Keratinocyte (primary cell): ENCODE measurements around the gene SKIC2. TPM values are rescaled to one million over a fixed set of nuclear protein-coding genes. Genes with fewer than 3 reads are reported as not detected.
"Not testable (repeated sequence)": the region's sequence is repeated elsewhere in the genome, so short reads cannot be mapped to it uniquely, and the experiment has no call there.

Experiments used
- DNase-seq: peaks from one replicate; pipeline ENCODE4 v3.0.0-alpha.2; 2011; ENCODE audit warnings: low read depth, missing footprints, low spot score
- FAIRE-seq: peaks from 2 replicates; lab custom pipeline; 2011; peaks lifted over from hg19 to GRCh38; lab: Jason Lieb, UNC
- H2AFZ ChIP-seq: 2 replicates; pipeline ENCODE4 v1.6.0; 2012; ENCODE audit warnings: low read length, control low read depth, inconsistent platforms; ENCODE audit not compliant: control insufficient read depth
- H3K27ac ChIP-seq: 2 replicates; pipeline ENCODE4 v1.5.1; 2011; ENCODE audit warnings: low read length; ENCODE audit not compliant: control insufficient read depth, insufficient read depth
- H3K27me3 ChIP-seq: 3 replicates; pipeline ENCODE4 v1.6.0; 2011; ENCODE audit warnings: low read length; ENCODE audit not compliant: control insufficient read depth, insufficient read depth; ENCODE audit errors: extremely low read depth
- H3K36me3 ChIP-seq, 2 experiments: 2 replicates in 1 of 2; 3 replicates in 1 of 2; pipeline ENCODE4 v1.5.1; 2011; ENCODE audit warnings: low read length in 2 of 2, mild to moderate bottlenecking in 1 of 2; ENCODE audit not compliant: control insufficient read depth in 2 of 2, insufficient read depth in 2 of 2; ENCODE audit errors: extremely low read depth in 1 of 2
- H3K4me1 ChIP-seq: 3 replicates; pipeline ENCODE4 v1.5.1; 2011; ENCODE audit warnings: low read length; ENCODE audit not compliant: control insufficient read depth, insufficient read depth; ENCODE audit errors: extremely low read depth
- H3K4me2 ChIP-seq: 3 replicates; pipeline ENCODE4 v1.6.0; 2011; ENCODE audit warnings: low read depth, low read length; ENCODE audit not compliant: control insufficient read depth, insufficient read depth; ENCODE audit errors: extremely low read depth
- H3K4me3 ChIP-seq, 3 experiments: fragments of 200-600 bp in 1 of 3; sonication (generic) in 1 of 3; 2 replicates in 2 of 3; 3 replicates in 1 of 3; pipeline ENCODE4 v1.5.1; 2011 to 2016; ENCODE audit warnings: low read length in 3 of 3, mild to moderate bottlenecking in 3 of 3, control low read depth in 2 of 3, inconsistent platforms in 1 of 3, low read depth in 1 of 3, mixed read lengths in 1 of 3, mixed run types in 1 of 3, moderate library complexity in 1 of 3; ENCODE audit not compliant: control insufficient read depth in 2 of 3, insufficient read depth in 2 of 3; ENCODE audit errors: extremely low read depth in 1 of 3
- H3K79me2 ChIP-seq: 2 replicates; pipeline ENCODE4 v1.6.0; 2012; ENCODE audit warnings: low read length; ENCODE audit not compliant: control insufficient read depth, insufficient read depth
- H3K9ac ChIP-seq: 3 replicates; pipeline ENCODE4 v1.6.0; 2011; ENCODE audit warnings: low read length; ENCODE audit not compliant: control insufficient read depth, insufficient read depth; ENCODE audit errors: extremely low read depth
- H3K9me1 ChIP-seq: 3 replicates; pipeline ENCODE4 v1.6.0; 2011; ENCODE audit warnings: low read length; ENCODE audit not compliant: control insufficient read depth, insufficient read depth; ENCODE audit errors: extremely low read depth
- H3K9me3 ChIP-seq: 2 replicates; pipeline ENCODE4 v1.5.1; 2012; ENCODE audit warnings: low read depth, low read length; ENCODE audit not compliant: control insufficient read depth
- H4K20me1 ChIP-seq: 3 replicates; pipeline ENCODE4 v1.6.0; 2011; ENCODE audit warnings: low read length; ENCODE audit not compliant: control insufficient read depth, insufficient read depth; ENCODE audit errors: extremely low read depth
- dilution Hi-C: fragments of 300-500 bp; cut with MboI; formaldehyde crosslinking; loops from one replicate; pipeline ENCODE4 v1.7.0; 2020; ENCODE audit warnings: low sequenced_read_pairs; ENCODE audit not compliant: extremely low pct_ligation_motif_present
- polyA plus RNA-seq, 5 experiments: library from polyadenylated mRNA; depleted of rRNA in 3 of 5; stranded (reverse) in 3 of 5; stranded (forward) in 1 of 5; unstranded in 1 of 5; fragments of >200 nt; gene quantifications; 1 replicate in 1 of 5; 2 replicates in 3 of 5; 3 replicates in 1 of 5; pipeline versions ENCODE4 v1.2.1 to v1.2.3, GENCODE V29; 2011 to 2012; ENCODE audit warnings: missing spikeins in 2 of 5, low read depth in 1 of 5, low replicate concordance in 1 of 5

The SKIC2 gene
- polyA plus RNA-seq, 1 donor (not counting 4 experiments of a cell fraction or from before 2014, with no cell fraction given), result 24.5 TPM

- H2AFZ ChIP-seq, H3K27ac ChIP-seq, dilution Hi-C loops, H4K20me1 ChIP-seq, H3K36me3 ChIP-seq, H3K27me3 ChIP-seq, H3K4me3 ChIP-seq, H3K9ac ChIP-seq, H3K9me3 ChIP-seq, H3K9me1 ChIP-seq, H3K79me2 ChIP-seq, H3K4me2 ChIP-seq, H3K4me1 ChIP-seq, DNase-seq, FAIRE-seq: not testable (repeated sequence)
Observed at GRCh38 chr6:31989363-31989762, 30.4 kb downstream of the SKIC2 start.

GRCh38 chr6:31994421-31994820 is 35.4 kb downstream of the SKIC2 start:
- H3K4me1 ChIP-seq, H3K79me2 ChIP-seq, H3K4me3 ChIP-seq, FAIRE-seq, H2AFZ ChIP-seq, DNase-seq, H3K4me2 ChIP-seq, H3K9me1 ChIP-seq, dilution Hi-C loops, H3K36me3 ChIP-seq, H3K27me3 ChIP-seq, H3K9me3 ChIP-seq, H3K9ac ChIP-seq, H3K27ac ChIP-seq, H4K20me1 ChIP-seq: not testable (repeated sequence)

- H3K9me3 ChIP-seq, H3K27me3 ChIP-seq, H3K4me3 ChIP-seq, H3K4me1 ChIP-seq, H3K4me2 ChIP-seq, dilution Hi-C loops, FAIRE-seq, H3K27ac ChIP-seq, H3K9me1 ChIP-seq, H3K36me3 ChIP-seq, H2AFZ ChIP-seq, H3K9ac ChIP-seq, H4K20me1 ChIP-seq, DNase-seq, H3K79me2 ChIP-seq: not testable (repeated sequence)
Observed at GRCh38 chr6:31996385-31996784, 37.4 kb downstream of the SKIC2 start.

GRCh38 chr6:32002546-32003268 is 43.7 kb downstream of the SKIC2 start:
- H3K9me3 ChIP-seq, dilution Hi-C loops, H3K36me3 ChIP-seq, H2AFZ ChIP-seq, H3K4me1 ChIP-seq, FAIRE-seq, H3K9me1 ChIP-seq, H3K27me3 ChIP-seq, H4K20me1 ChIP-seq, H3K27ac ChIP-seq, H3K9ac ChIP-seq, DNase-seq, H3K79me2 ChIP-seq, H3K4me2 ChIP-seq, H3K4me3 ChIP-seq: not testable (repeated sequence)

GRCh38 chr6:32003301-32003700 is 44.3 kb downstream of the SKIC2 start:
- H3K9ac ChIP-seq, dilution Hi-C loops, H3K9me3 ChIP-seq, H3K4me1 ChIP-seq, H3K27me3 ChIP-seq, H3K4me3 ChIP-seq, H3K36me3 ChIP-seq, DNase-seq, H3K27ac ChIP-seq, FAIRE-seq, H2AFZ ChIP-seq, H3K9me1 ChIP-seq, H3K79me2 ChIP-seq, H3K4me2 ChIP-seq, H4K20me1 ChIP-seq: not testable (repeated sequence)
